Thoracic aorta (tissue), 2 donors: ENCODE results near the gene SLC4A7. TPM values are rescaled to one million over a fixed set of nuclear protein-coding genes. Genes with fewer than 3 reads are reported as not detected.
A peak's percentile ranks its signal among the peaks of the same experiment; 100 is the strongest.

ENCODE experiments used
- ATAC-seq: fragments of 150-250 bp; one replicate; pipeline ENCODE4 v1.8.0; 2017; ENCODE audit warnings: low read depth; ENCODE audit not compliant: insufficient number of reproducible peaks, low FRiP score
- DNase-seq: peaks from one replicate; pipeline ENCODE4 v3.0.0-alpha.2; 2020; ENCODE audit warnings: low spot score
- H3K27ac ChIP-seq, 2 donors: fragments of 200-600 bp; sonication (generic); 1 replicate in 1 of 2; 2 replicates in 1 of 2; pipeline ENCODE4 v1.5.1; 2016; ENCODE audit warnings: mild to moderate bottlenecking in 2 of 2, moderate library complexity in 2 of 2
- H3K27me3 ChIP-seq: fragments of 200-600 bp; sonication (generic); replicated peaks from 2 replicates; pipeline ENCODE4 v1.6.0; 2016; ENCODE audit warnings: mild to moderate bottlenecking; ENCODE audit not compliant: insufficient read depth
- H3K36me3 ChIP-seq: fragments of 200-600 bp; sonication (generic); one replicate; pipeline ENCODE4 v1.5.1; 2016
- H3K4me1 ChIP-seq, 2 donors: fragments of 200-600 bp; sonication (generic); 1 replicate in 1 of 2; 2 replicates in 1 of 2; pipeline versions ENCODE4 v1.5.1 to v1.6.0; 2016; ENCODE audit warnings: low read depth in 2 of 2, mild to moderate bottlenecking in 1 of 2; ENCODE audit not compliant: control insufficient read depth in 1 of 2
- H3K4me3 ChIP-seq: fragments of 200-600 bp; sonication (generic); 2 replicates; pipeline ENCODE4 v1.5.1; 2016; ENCODE audit warnings: mild to moderate bottlenecking
- H3K9me3 ChIP-seq: fragments of 200-600 bp; sonication (generic); 2 replicates; pipeline ENCODE4 v1.5.1; 2016
- CTCF ChIP-seq: fragments of 200-600 bp; sonication (generic); IDR thresholded peaks from one replicate; pipeline ENCODE4 v1.5.1; 2019; ENCODE audit warnings: antibody characterized with exemption
- total RNA-seq, 2 donors: library from RNA; depleted of rRNA; stranded (reverse); fragments of >200 nt; gene quantifications; one replicate each; pipeline versions ENCODE4 v1.1.0 to v1.2.3, GENCODE V29; 2016

The SLC4A7 gene
- total RNA-seq, 2 donors from 2014 or later = 50.0 to 176 TPM

DNA sequence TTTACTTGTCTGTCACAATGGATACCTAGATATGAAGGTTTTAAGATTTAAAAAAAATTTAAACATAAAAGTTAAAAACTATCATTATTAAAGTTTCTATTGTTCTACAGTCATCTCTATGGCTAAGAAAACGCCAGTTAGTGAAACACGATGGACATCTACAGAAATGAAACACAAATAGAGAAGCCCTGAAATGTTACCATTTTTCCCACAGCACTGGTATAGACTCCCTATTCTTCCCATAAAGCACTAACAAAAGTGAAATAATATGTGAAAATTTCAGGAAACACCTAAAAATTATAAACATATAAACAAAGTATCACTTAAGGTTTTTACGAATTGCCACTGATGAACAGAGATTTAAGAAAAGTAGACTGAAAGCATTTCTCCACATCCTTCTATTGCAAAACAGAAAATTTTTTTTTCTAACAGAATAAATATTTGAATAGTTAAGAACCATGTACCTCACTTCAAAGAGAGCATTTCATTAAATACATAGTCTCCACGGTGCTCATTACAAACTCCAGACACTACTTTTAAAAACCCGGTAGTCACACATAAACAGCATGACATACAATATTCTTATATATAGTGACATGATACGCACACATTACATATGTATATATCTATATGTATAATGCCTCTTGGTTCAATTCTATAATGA is 107.9 kb downstream of the SLC4A7 start:
- Histone ChIP-seq H3K36me3 (no peaks in the 10 kb centered on the region), H3K27ac (no peak overlapping the region), H3K4me1 (peaks cover 0 to 6% of the 10 kb centered on the region in 2 donors), H3K4me3 (no peak overlapping the region), H3K9me3 (no peaks in the 10 kb centered on the region), H3K27me3 (no peaks in the 10 kb centered on the region)
- ATAC-seq (no peak), DNase-seq (no peak)
- TF ChIP-seq CTCF = no peak

DNA sequence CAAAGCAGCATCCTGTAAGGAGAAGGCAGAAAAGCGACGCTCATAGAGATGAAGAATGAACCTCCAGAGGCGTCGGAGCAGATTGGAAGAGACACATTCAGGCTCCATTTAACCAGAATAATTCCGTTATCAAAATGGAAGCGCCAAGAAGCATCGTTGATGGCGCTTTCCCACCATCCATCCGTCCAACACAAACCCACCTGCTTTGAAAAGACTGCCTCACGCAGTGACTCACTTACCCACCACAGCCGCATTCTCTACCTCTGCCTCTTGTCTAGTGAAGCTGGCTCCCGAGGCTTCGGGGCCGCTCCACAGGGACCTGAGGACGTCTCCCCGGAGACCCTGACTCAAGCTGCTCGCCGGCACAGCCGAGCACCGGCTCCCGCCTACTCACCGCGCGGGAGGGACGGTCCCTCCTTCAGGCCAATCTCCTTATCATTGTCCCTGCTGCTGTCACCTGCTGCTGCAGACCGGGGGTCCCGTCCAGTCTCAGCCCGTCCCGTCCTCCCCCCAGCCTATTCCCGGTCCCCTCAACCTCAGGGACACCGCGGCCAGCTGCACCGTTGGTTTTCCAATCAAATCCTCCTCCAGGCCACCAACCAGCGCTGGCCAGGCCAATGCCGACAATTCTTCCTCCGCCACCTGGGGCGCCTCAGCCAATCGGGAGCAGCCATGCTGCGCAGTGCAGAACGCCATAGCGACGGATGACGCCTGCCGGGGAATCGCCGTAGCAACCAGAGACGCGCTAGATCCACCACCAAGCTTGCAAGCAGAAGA is 115.2 kb downstream of the SLC4A7 start, which contains the start of gene NEK10:
NEK10 (minus strand) TSS at position 553 of the 777 bp plus-strand sequence. CDS start 16,501 bp downstream, outside the sequence.
- no peak for TF ChIP-seq CTCF
- no peak within 1 kb of the TSS for H3K27ac ChIP-seq

GRCh38 chr3:27366062-27366591 is 118.1 kb downstream of the SLC4A7 start:
- no peak for TF ChIP-seq CTCF
- peaks cover 0 to 6% of the 10 kb centered on the region in 2 donors for H3K4me1 ChIP-seq
- no peak for ATAC-seq

More for the DNA sequence above, 115.2 kb downstream of the SLC4A7 start, which contains the start of gene NEK10:
- DNase-seq (peak; percentile 39), ATAC-seq (peak; percentile 84)
- no peaks in the 10 kb centered on the region for H3K36me3 ChIP-seq
- peaks cover 0 to 6% of the 10 kb centered on the region in 2 donors for H3K4me1 ChIP-seq
- no peaks in the 10 kb centered on the region for H3K27me3 ChIP-seq
- H3K4me3 ChIP-seq = peak within 1 kb of the TSS; percentile 83
- no peaks in the 10 kb centered on the region for H3K9me3 ChIP-seq

DNA sequence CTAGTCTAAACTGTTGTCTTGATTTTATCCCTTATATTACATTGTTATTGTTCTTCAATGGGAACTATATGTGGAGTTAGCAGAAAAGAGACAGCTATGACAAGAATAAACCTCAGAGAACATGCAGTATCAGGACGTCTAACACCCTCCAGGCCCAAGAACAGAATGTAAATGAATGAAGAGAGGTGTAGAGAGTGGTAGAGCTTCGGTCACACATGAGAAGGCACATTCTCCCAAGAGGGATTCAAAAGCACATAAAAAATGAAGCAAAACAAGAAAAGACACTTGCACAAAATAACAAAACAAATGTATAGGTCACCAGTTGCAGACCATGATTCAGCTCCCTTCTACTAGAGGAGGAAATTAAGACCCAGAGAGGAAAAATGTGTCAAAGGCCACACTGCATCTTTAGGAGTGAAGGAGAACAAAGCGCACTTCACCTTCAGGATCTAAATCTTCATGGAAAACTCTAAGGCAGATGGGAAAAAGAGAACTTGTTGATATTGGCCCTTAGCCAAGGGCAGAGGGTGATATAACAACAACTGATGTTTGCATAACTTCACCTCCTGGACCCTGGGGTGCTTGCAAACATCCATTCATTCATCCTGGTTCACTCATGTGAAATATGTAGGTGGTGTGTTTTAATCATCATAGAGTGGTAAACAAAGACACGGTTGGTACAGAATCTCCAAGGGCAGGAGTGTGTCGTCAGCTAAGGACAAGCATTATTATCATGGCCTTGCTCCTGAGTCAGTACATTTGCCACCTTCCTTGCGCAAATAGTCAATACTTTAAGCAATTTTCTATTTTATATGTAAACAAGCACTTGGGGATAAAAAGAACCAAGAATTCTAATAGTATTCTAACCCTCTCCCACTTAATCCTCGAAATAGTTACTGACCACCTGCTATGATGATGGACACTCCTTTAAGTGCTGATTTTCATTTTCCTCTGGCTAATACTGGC is 123.8 kb downstream of the SLC4A7 start:
- no peak overlapping the region for H3K4me3 ChIP-seq
- no peaks in the 10 kb centered on the region for H3K27me3 ChIP-seq
- no peak for TF ChIP-seq CTCF
- H3K4me1 ChIP-seq = no peaks in the 10 kb centered on the region
- DNase-seq = no peak
- H3K36me3 ChIP-seq = no peaks in the 10 kb centered on the region
- H3K9me3 ChIP-seq = no peaks in the 10 kb centered on the region
- H3K27ac ChIP-seq = no peak overlapping the region
- no peak for ATAC-seq

More at GRCh38 chr3:27366062-27366591, 118.1 kb downstream of the SLC4A7 start:
- Histone ChIP-seq H3K36me3 (no peaks in the 10 kb centered on the region), H3K27me3 (no peaks in the 10 kb centered on the region), H3K27ac (no peak overlapping the region), H3K9me3 (no peaks in the 10 kb centered on the region), H3K4me3 (no peak overlapping the region)
- DNase-seq = no peak
